Peyer's patch (tissue), 4 donors: ENCODE results near the gene ACTN4.

Source experiments
- POLR2A ChIP-seq, 2 donors: fragments of 450-650 bp; IDR thresholded peaks; one replicate each; pipeline ENCODE4 v1.5.1; 2017; ENCODE audit warnings: antibody characterized with exemption in 2 of 2, mild to moderate bottlenecking in 2 of 2, moderate library complexity in 2 of 2
- TF ChIP-seq, protein P1 (sequence below), 6 experiments: fragments of 450-650 bp in 4 of 6; fragments of 200-600 bp in 2 of 6; sonication (generic) in 1 of 6; IDR thresholded peaks; one replicate each; pipeline ENCODE4 v1.5.1; 2017 to 2019; ENCODE audit warnings: antibody characterized with exemption in 6 of 6, mild to moderate bottlenecking in 3 of 6, moderate library complexity in 1 of 6

DNA sequence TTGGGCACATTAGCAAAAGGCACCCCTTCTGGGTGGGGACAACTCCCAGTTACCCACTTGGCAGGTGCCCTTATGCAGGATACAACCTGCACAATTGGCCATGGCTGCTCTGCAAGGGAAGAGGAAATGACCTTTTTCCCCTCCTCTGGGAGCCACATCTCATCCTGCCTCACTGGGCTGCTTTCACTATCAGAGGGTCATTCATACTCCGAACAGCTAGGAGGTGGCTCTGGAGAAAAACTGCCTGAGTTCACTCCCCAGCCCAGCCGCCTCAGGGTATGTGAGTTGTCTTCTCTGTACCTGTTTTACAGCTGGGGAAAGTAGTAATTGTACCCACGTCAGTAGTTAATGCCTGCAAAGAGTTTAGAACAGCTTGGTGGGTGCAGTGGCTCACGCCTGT lies 7.1 kb upstream of the ACTN4 start:
- TF ChIP-seq, protein P1, sequence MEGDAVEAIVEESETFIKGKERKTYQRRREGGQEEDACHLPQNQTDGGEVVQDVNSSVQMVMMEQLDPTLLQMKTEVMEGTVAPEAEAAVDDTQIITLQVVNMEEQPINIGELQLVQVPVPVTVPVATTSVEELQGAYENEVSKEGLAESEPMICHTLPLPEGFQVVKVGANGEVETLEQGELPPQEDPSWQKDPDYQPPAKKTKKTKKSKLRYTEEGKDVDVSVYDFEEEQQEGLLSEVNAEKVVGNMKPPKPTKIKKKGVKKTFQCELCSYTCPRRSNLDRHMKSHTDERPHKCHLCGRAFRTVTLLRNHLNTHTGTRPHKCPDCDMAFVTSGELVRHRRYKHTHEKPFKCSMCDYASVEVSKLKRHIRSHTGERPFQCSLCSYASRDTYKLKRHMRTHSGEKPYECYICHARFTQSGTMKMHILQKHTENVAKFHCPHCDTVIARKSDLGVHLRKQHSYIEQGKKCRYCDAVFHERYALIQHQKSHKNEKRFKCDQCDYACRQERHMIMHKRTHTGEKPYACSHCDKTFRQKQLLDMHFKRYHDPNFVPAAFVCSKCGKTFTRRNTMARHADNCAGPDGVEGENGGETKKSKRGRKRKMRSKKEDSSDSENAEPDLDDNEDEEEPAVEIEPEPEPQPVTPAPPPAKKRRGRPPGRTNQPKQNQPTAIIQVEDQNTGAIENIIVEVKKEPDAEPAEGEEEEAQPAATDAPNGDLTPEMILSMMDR (IDR thresholded peaks at IDR 0.05), result peak in 3 of 6 experiments; percentile 21 to 33 (median 26)
- peak in 1 of 2 donors; percentile 1 for TF ChIP-seq POLR2A (IDR thresholded peaks at IDR 0.05)
